SJSA1 (cell line): Measurements from ENCODE around the gene C1orf226. TPM values are rescaled to one million over a fixed set of nuclear protein-coding genes. Genes with fewer than 3 reads are reported as not detected.
"Not testable (repeated sequence)": the region's sequence is repeated elsewhere in the genome, so short reads cannot be mapped to it uniquely, and the experiment has no call there.

ENCODE experiments used
- DNase-seq, 2 experiments: peaks; one replicate each; pipeline ENCODE4 v3.0.0-alpha.2; 2015 to 2020; ENCODE audit warnings: low spot score in 2 of 2, low read depth in 1 of 2
- H3K27ac ChIP-seq: fragments of 250-450 bp; sonication (Bioruptor Pico); 2 replicates; pipeline ENCODE4 v1.5.1; 2020; ENCODE audit warnings: mild to moderate bottlenecking, moderate library complexity
- H3K27me3 ChIP-seq: fragments of 250-450 bp; sonication (Bioruptor Pico); replicated peaks from 2 replicates; pipeline ENCODE4 v1.5.1; 2020; ENCODE audit warnings: mild to moderate bottlenecking, moderate library complexity
- H3K36me3 ChIP-seq: fragments of 250-450 bp; sonication (Bioruptor Pico); 2 replicates; pipeline ENCODE4 v1.5.1; 2020; ENCODE audit warnings: mild to moderate bottlenecking
- H3K4me1 ChIP-seq: fragments of 250-450 bp; sonication (Bioruptor Pico); replicated peaks from 2 replicates; pipeline ENCODE4 v1.6.1; 2021; ENCODE audit warnings: mild to moderate bottlenecking
- H3K4me3 ChIP-seq: fragments of 250-450 bp; sonication (Bioruptor Pico); 2 replicates; pipeline ENCODE4 v1.5.1; 2020; ENCODE audit warnings: mild to moderate bottlenecking
- H3K9me3 ChIP-seq: fragments of 250-450 bp; sonication (Bioruptor Pico); replicated peaks from 2 replicates; pipeline ENCODE4 v1.5.1; 2020; ENCODE audit warnings: mild to moderate bottlenecking
- total RNA-seq: library from RNA; depleted of rRNA; stranded (reverse); fragments of >200 nt; shearing (Covaris generic); gene quantifications from 2 replicates; pipeline ENCODE4 v1.2.3, GENCODE V29; 2014; rRNA removed

C1orf226 gene
- total RNA-seq, 1 experiment from 2014 or later: 0.37 TPM

- no peak overlapping the region for H3K27ac ChIP-seq
- H3K27me3 ChIP-seq: no peaks in the 10 kb centered on the region
- no peaks in the 10 kb centered on the region for H3K9me3 ChIP-seq
- DNase-seq: no peak
- no peak overlapping the region for H3K4me3 ChIP-seq
- no peaks in the 10 kb centered on the region for H3K36me3 ChIP-seq
- H3K4me1 ChIP-seq: no peaks in the 10 kb centered on the region
These were observed 36.1 kb downstream of the C1orf226 start for GRCh38 chr1:162417650-162418049.

- H3K9me3 ChIP-seq, H3K27me3 ChIP-seq, H3K4me1 ChIP-seq, H3K4me3 ChIP-seq, H3K27ac ChIP-seq, DNase-seq, H3K36me3 ChIP-seq: not testable (repeated sequence)
These were observed 37.1 kb downstream of the C1orf226 start for GRCh38 chr1:162418584-162418983.

- H3K4me3 ChIP-seq, H3K4me1 ChIP-seq, H3K36me3 ChIP-seq, H3K27ac ChIP-seq, H3K9me3 ChIP-seq, H3K27me3 ChIP-seq, DNase-seq: not testable (repeated sequence)
These were observed 38.0 kb downstream of the C1orf226 start for GRCh38 chr1:162419450-162419931.

- Histone ChIP-seq H3K9me3 (0 out of 2 replicates have a peak, but pooled peaks cover 4% of the 10 kb centered on the region), H3K27ac (no peak overlapping the region), H3K4me3 (no peak overlapping the region), H3K27me3 (no peaks in the 10 kb centered on the region), H3K36me3 (no peaks in the 10 kb centered on the region), H3K4me1 (no peaks in the 10 kb centered on the region)
- no peak for DNase-seq
These were observed 38.6 kb downstream of the C1orf226 start for GRCh38 chr1:162420120-162420519.

GRCh38 chr1:162421258-162422164 is 40.0 kb downstream of the C1orf226 start:
- DNase-seq: no peak
- Histone ChIP-seq H3K4me1 (no peaks in the 10 kb centered on the region), H3K4me3 (no peak overlapping the region), H3K9me3 (0 out of 2 replicates have a peak, but pooled peaks cover 4% of the 10 kb centered on the region), H3K27ac (no peak overlapping the region), H3K27me3 (no peaks in the 10 kb centered on the region), H3K36me3 (no peaks in the 10 kb centered on the region)

DNA sequence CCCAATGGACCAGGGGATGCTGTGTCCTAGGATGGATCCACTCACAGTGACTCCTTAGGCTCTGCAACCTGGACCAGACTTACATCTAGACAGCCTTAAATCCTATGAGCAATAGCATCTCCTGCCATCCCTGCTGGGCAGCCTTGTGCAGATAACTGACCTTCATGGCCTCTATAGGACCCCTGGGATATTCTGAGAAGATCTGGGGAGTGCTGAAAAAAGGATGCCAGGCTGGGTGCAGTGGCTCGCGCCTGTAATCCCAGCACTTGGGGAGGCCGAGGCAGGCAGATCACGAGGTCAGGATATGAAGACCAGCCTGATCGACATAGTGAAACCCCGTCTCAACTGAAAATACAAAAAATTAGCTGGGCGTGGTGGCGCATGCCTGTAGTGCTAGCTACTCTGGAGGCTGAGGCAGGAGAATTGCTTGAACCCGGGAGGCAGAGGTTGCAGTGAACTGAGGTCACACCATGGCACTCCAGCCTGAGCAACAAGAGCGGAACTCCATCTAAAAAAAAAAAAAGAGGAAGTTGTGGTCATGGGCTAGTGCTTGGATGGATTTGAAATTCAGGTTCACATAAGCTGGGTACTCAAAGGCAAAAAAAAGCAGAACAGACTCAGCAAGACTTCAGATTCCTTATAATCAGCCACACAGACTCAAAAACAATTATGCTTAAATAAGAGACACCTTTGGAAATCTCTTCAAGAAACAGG is 41.3 kb downstream of the C1orf226 start:
- Histone ChIP-seq H3K27ac (no peak overlapping the region), H3K36me3 (no peaks in the 10 kb centered on the region), H3K4me1 (no peaks in the 10 kb centered on the region), H3K4me3 (no peak overlapping the region), H3K27me3 (no peaks in the 10 kb centered on the region), H3K9me3 (0 out of 2 replicates have a peak, but pooled peaks cover 4% of the 10 kb centered on the region)
- no peak for DNase-seq

DNA sequence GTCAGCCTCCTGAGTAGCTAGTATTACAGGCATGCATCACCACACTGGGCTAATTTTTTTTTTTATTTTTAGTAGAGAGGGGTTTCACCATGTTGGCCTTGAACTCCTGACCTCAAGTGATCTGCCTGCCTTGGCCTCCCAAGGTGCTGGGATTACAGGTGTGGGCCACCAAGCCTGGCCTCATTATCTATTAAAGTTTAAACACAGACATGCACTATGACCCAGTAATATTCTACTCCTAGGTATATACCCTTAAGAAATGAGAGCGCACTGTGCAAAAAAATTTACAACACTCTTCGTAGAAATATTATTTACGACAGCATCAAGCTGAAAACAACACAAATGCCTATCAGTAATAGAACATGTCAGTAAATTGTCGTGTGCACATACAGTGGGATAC is 49.1 kb downstream of the C1orf226 start:
- Histone ChIP-seq H3K4me3 (no peak overlapping the region), H3K36me3 (no peaks in the 10 kb centered on the region), H3K9me3 (no peaks in the 10 kb centered on the region), H3K4me1 (no peaks in the 10 kb centered on the region), H3K27ac (no peak overlapping the region), H3K27me3 (no peaks in the 10 kb centered on the region)
- no peak for DNase-seq

GRCh38 chr1:162432977-162433713 is 51.6 kb downstream of the C1orf226 start:
- H3K4me3 ChIP-seq, H3K27me3 ChIP-seq, H3K9me3 ChIP-seq, DNase-seq, H3K4me1 ChIP-seq, H3K27ac ChIP-seq, H3K36me3 ChIP-seq: not testable (repeated sequence)

Other genes starting within 250 kb of the C1orf226 start
- gene SPATA46, start 4.9 kb upstream of the C1orf226 start, total RNA-seq: not detected in 2 replicates
- gene SH2D1B, start 30.4 kb downstream of the C1orf226 start, total RNA-seq: not detected in 2 replicates
- 133 and 177 TPM in 2 replicates for gene UHMK1, start 116.1 kb downstream of the C1orf226 start, total RNA-seq
- gene UAP1, start 180.0 kb downstream of the C1orf226 start, total RNA-seq: 159 and 168 TPM in 2 replicates